ENCODE data around the gene GDPD5.
A peak's percentile ranks its signal among the peaks of the same experiment; 100 is the strongest.

GDPD5 gene

DNA sequence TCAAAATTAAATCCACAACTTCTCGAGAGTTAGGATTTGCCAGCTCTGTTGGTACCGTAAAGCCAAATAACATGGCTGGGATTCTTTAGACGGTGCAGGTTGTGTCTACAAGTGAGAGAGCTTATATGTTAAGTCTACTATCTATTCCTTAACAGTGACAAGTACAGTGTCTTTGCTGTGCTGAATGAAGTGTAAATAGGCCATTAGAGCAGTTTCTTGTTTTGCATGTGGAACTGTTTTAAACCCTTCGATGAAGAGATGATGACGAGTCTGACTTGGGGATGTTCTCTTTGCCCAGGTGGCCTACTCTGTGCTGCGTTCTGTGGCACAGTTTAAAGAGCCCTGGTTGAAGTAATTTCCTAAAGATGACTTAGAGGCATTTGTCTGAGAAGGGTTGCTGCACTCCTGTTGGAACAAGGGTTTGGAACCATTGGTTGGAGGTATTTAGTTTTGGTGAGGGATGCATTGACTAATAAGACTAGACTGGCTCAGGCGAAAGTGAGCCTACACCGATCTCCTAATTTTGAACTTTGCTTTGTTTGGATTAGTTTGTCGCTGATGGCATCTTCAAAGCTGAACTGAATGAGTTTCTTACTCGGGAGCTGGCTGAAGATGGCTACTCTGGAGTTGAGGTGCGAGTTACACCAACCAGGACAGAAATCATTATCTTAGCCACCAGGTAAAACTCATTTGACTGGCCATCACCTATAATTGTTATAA lies 125.4 kb downstream of the GDPD5 start:
- ATAC-seq: peak; percentile 35
- TF ChIP-seq PPARA (CRISPR knock-in tag; IDR thresholded peaks at IDR 0.05; ENCODE audit: borderline replicate concordance) (no peak), ESRRG (CRISPR knock-in tag; IDR thresholded peaks at IDR 0.05) (no peak)
- TF ChIP-seq, protein P1, sequence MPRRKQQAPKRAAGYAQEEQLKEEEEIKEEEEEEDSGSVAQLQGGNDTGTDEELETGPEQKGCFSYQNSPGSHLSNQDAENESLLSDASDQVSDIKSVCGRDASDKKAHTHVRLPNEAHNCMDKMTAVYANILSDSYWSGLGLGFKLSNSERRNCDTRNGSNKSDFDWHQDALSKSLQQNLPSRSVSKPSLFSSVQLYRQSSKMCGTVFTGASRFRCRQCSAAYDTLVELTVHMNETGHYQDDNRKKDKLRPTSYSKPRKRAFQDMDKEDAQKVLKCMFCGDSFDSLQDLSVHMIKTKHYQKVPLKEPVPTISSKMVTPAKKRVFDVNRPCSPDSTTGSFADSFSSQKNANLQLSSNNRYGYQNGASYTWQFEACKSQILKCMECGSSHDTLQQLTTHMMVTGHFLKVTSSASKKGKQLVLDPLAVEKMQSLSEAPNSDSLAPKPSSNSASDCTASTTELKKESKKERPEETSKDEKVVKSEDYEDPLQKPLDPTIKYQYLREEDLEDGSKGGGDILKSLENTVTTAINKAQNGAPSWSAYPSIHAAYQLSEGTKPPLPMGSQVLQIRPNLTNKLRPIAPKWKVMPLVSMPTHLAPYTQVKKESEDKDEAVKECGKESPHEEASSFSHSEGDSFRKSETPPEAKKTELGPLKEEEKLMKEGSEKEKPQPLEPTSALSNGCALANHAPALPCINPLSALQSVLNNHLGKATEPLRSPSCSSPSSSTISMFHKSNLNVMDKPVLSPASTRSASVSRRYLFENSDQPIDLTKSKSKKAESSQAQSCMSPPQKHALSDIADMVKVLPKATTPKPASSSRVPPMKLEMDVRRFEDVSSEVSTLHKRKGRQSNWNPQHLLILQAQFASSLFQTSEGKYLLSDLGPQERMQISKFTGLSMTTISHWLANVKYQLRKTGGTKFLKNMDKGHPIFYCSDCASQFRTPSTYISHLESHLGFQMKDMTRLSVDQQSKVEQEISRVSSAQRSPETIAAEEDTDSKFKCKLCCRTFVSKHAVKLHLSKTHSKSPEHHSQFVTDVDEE (CRISPR knock-in tag; IDR thresholded peaks at IDR 0.05): no peak
- TF ChIP-seq, protein P2, sequence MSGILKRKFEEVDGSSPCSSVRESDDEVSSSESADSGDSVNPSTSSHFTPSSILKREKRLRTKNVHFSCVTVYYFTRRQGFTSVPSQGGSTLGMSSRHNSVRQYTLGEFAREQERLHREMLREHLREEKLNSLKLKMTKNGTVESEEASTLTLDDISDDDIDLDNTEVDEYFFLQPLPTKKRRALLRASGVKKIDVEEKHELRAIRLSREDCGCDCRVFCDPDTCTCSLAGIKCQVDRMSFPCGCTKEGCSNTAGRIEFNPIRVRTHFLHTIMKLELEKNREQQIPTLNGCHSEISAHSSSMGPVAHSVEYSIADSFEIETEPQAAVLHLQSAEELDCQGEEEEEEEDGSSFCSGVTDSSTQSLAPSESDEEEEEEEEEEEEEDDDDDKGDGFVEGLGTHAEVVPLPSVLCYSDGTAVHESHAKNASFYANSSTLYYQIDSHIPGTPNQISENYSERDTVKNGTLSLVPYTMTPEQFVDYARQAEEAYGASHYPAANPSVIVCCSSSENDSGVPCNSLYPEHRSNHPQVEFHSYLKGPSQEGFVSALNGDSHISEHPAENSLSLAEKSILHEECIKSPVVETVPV (CRISPR knock-in tag; IDR thresholded peaks at IDR 0.05): no peak

DNA sequence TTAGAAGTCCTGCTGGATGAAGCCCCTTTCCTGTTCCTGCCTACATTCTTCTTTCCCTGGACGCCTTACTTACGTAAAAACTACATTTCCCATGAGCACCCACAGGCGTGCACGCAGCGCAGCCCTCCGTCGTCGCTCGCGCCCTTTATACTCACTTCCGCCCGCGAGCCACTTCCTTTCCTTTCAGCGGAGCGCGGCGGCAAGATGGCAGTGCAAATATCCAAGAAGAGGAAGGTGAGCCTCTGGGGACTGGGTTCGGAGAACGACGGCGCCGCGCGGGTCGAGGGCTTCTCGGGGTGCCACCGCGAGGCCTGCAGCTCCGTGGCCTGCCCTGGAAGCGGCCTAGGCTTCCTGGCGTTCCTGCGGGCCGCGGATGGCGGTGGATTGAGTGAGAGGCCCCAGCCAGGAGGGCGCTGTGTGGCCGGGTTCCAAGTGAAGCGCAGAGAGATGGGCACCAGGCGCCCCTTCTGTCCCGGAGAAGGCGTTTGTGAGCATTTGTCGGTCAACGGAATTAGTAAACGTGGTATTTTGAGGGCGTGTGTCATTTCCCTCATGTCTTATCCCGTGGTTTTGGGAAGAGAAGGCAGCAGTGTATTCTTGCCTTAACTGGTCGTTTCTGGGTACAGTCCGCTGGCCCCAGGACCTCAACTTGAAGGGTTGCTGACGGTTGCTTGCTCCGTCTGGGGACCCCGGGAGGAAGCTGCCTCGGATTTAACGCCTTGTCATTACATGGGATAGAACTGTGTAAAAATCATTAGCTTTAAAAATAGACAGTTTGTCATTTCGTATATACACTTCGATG lies 126.2 kb downstream of the GDPD5 start, which contains the start of gene RPS3:
TSS of gene RPS3 (plus strand) at position 175 of the 802 bp plus-strand sequence. CDS start at position 205, 30 bp downstream.
- ATAC-seq: peak; percentile 93
- TF ChIP-seq, protein P3, sequence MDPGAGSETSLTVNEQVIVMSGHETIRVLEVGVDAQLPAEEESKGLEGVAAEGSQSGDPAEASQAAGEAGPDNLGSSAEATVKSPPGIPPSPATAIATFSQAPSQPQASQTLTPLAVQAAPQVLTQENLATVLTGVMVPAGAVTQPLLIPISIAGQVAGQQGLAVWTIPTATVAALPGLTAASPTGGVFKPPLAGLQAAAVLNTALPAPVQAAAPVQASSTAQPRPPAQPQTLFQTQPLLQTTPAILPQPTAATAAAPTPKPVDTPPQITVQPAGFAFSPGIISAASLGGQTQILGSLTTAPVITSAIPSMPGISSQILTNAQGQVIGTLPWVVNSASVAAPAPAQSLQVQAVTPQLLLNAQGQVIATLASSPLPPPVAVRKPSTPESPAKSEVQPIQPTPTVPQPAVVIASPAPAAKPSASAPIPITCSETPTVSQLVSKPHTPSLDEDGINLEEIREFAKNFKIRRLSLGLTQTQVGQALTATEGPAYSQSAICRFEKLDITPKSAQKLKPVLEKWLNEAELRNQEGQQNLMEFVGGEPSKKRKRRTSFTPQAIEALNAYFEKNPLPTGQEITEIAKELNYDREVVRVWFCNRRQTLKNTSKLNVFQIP (CRISPR knock-in tag; IDR thresholded peaks at IDR 0.05; ENCODE audit: borderline replicate concordance, low read depth): no peak
- TF ChIP-seq, protein P4, sequence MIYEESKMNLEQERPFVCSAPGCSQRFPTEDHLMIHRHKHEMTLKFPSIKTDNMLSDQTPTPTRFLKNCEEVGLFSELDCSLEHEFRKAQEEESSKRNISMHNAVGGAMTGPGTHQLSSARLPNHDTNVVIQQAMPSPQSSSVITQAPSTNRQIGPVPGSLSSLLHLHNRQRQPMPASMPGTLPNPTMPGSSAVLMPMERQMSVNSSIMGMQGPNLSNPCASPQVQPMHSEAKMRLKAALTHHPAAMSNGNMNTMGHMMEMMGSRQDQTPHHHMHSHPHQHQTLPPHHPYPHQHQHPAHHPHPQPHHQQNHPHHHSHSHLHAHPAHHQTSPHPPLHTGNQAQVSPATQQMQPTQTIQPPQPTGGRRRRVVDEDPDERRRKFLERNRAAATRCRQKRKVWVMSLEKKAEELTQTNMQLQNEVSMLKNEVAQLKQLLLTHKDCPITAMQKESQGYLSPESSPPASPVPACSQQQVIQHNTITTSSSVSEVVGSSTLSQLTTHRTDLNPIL (CRISPR knock-in tag; IDR thresholded peaks at IDR 0.05; ENCODE audit: low read depth): no peak
- TF ChIP-seq, protein P1 (CRISPR knock-in tag; IDR thresholded peaks at IDR 0.05): no peak
- TF ChIP-seq RARB (CRISPR knock-in tag; IDR thresholded peaks at IDR 0.05) (no peak), ZNF8 (CRISPR knock-in tag; IDR thresholded peaks at IDR 0.05) (no peak), ESRRG (CRISPR knock-in tag; IDR thresholded peaks at IDR 0.05) (no peak), ZNF565 (CRISPR knock-in tag; conservative IDR thresholded peaks at IDR 0.05; ENCODE audit: low read depth) (no peak), OSR1 (CRISPR knock-in tag; IDR thresholded peaks at IDR 0.05) (no peak), ZNF70 (CRISPR knock-in tag; IDR thresholded peaks at IDR 0.05) (no peak), ZFP30 (CRISPR knock-in tag; IDR thresholded peaks at IDR 0.05) (no peak; the same call in 1 of the 2 replicates), TCF4 (CRISPR knock-in tag; IDR thresholded peaks at IDR 0.05; ENCODE audit: borderline replicate concordance) (no peak), PPARA (CRISPR knock-in tag; IDR thresholded peaks at IDR 0.05; ENCODE audit: borderline replicate concordance) (no peak), ZFP3 (CRISPR knock-in tag; IDR thresholded peaks at IDR 0.05) (no peak), GLIS3 (CRISPR knock-in tag; IDR thresholded peaks at IDR 0.05) (no peak), BACH2 (CRISPR knock-in tag; IDR thresholded peaks at IDR 0.05; ENCODE audit: borderline replicate concordance) (no peak), ZC3H10 (CRISPR knock-in tag; IDR thresholded peaks at IDR 0.05) (no peak), CSDC2 (CRISPR knock-in tag; IDR thresholded peaks at IDR 0.05) (no peak)
- TF ChIP-seq, protein P5, sequence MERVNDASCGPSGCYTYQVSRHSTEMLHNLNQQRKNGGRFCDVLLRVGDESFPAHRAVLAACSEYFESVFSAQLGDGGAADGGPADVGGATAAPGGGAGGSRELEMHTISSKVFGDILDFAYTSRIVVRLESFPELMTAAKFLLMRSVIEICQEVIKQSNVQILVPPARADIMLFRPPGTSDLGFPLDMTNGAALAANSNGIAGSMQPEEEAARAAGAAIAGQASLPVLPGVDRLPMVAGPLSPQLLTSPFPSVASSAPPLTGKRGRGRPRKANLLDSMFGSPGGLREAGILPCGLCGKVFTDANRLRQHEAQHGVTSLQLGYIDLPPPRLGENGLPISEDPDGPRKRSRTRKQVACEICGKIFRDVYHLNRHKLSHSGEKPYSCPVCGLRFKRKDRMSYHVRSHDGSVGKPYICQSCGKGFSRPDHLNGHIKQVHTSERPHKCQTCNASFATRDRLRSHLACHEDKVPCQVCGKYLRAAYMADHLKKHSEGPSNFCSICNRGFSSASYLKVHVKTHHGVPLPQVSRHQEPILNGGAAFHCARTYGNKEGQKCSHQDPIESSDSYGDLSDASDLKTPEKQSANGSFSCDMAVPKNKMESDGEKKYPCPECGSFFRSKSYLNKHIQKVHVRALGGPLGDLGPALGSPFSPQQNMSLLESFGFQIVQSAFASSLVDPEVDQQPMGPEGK (CRISPR knock-in tag; IDR thresholded peaks at IDR 0.05; ENCODE audit: borderline replicate concordance): no peak
